ENCODE data around the gene CLIP1. TPM values are rescaled to one million over a fixed set of nuclear protein-coding genes. Genes with fewer than 3 reads are reported as not detected.

Gene CLIP1
- total RNA-seq, 2 experiments from 2014 or later: 42.5 to 47.2 TPM

- CTCF ChIA-PET: interaction anchor here (0.7 kb wide), 1 partner anchor 47 kb away, joined by 3 read pairs; no protein-coding TSS in a partner anchor
- POLR2A ChIA-PET: interaction anchor here (0.6 to 0.7 kb wide), 3 partner anchors 8 to 373 kb away, joined by 3 to 4 read pairs (median 3); no protein-coding TSS in a partner anchor
Observed at GRCh38 chr12:122406701-122407164, 15.7 kb downstream of the CLIP1 start.

GRCh38 chr12:122403831-122404230, 18.6 kb downstream of the CLIP1 start:
- CTCF ChIA-PET: interaction anchor here (1.0 to 1.7 kb wide), 3 partner anchors 9 to 69 kb away, joined by 3 to 4 read pairs (median 4); no protein-coding TSS in a partner anchor
- POLR2A ChIA-PET: interaction anchor here (0.6 kb wide), 1 partner anchor 122 kb away, joined by 3 read pairs; no protein-coding TSS in a partner anchor

GRCh38 chr12:122403115-122403770, 19.2 kb downstream of the CLIP1 start:
- POLR2A ChIA-PET: interaction anchor here (0.6 kb wide), 3 partner anchors 18 to 123 kb away, joined by 3 to 4 read pairs (median 3); no protein-coding TSS in a partner anchor
- CTCF ChIA-PET: interaction anchor here (0.7 to 1.7 kb wide), 5 partner anchors 9 to 70 kb away, joined by 3 to 4 read pairs (median 4); no protein-coding TSS in a partner anchor

GRCh38 chr12:122402264-122402663, 20.2 kb downstream of the CLIP1 start:
- CTCF ChIA-PET: interaction anchor here (1.7 kb wide), 1 partner anchor 69 kb away, joined by 4 read pairs; no protein-coding TSS in a partner anchor

DNA sequence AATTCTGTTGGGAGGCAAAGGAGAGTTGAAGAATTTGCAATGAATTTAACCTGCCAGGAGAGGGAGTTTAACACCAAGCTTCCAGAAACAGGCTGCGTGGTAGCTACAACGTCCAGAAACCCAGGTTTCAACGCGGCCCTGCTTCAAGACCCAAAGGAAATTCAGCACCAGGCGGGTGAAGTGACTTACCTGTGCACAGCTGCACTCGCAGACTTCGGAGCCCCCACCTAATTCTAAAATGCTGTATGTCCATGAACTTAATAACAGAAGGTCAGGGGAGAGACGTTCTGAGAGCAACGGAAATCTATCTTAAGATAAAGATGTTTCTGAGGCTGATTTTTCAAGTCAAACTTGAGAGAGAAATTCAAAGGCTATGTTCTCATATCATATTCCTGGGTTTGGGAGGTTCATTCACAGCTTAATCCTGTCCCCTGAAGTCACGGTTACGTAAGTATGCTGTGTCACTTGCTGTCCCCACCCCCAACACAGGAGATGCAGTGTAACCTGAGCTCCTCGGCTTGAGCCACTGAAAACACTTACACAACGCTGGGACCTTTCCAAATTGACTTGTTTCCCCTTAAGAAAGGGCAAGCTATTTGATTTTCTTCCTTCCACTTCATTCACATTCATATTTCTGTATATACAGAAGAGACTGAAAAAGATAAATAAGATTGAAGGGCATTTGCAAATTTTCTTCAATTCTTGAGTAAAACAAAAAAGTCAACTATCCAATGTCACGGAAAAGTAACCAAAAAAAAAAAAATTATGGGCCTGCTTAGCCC, 22.7 kb downstream of the CLIP1 start:
- ChIA-PET CTCF (interaction anchor here (0.6 to 3.4 kb wide), 18 partner anchors 11 to 475 kb away, joined by 3 to 43 read pairs (median 3); partner anchors contain the start of genes CLIP1 and ZCCHC8), POLR2A (interaction anchor here (0.6 to 0.9 kb wide), 5 partner anchors 21 to 131 kb away, joined by 3 to 4 read pairs (median 3); partner anchors contain the start of gene ZCCHC8)

More at GRCh38 chr12:122402264-122402663, 20.2 kb downstream of the CLIP1 start:
- POLR2A ChIA-PET: no interaction called here

- CTCF ChIA-PET: interaction anchor here (0.7 to 3.4 kb wide), 14 partner anchors 11 to 353 kb away, joined by 3 to 43 read pairs (median 4); partner anchors contain the start of genes CLIP1 and ZCCHC8
Observed at GRCh38 chr12:122399254-122399591, 23.2 kb downstream of the CLIP1 start.

DNA sequence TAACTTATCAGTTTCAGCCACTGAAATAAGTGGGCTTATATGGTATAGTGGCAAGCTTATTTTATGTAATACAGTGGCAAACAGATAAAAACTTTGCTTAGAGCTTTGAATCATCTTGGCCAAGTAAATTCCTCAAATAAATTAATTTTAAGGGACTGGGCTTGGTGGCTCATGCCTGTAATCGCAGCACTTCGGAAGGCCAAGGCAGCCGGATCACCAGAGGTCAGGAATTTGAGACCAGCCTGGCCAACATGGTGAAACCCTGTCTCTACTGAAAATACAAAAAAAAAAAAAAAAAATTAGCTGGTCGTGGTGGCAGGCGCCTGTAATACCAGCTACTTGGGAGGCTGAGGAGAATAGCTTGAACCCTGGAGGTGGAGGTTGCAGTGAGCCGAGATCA, 24.5 kb downstream of the CLIP1 start:
- ChIA-PET CTCF (interaction anchor here (0.8 to 1.6 kb wide), 5 partner anchors 27 to 76 kb away, joined by 3 to 6 read pairs (median 5); no protein-coding TSS in a partner anchor), POLR2A (interaction anchor here (0.7 kb wide), 1 partner anchor 8 kb away, joined by 3 read pairs; no protein-coding TSS in a partner anchor)

More at GRCh38 chr12:122399254-122399591, 23.2 kb downstream of the CLIP1 start:
- POLR2A ChIA-PET: interaction anchor here (0.6 kb wide), 2 partner anchors 21 to 71 kb away, joined by 3 read pairs; no protein-coding TSS in a partner anchor

DNA sequence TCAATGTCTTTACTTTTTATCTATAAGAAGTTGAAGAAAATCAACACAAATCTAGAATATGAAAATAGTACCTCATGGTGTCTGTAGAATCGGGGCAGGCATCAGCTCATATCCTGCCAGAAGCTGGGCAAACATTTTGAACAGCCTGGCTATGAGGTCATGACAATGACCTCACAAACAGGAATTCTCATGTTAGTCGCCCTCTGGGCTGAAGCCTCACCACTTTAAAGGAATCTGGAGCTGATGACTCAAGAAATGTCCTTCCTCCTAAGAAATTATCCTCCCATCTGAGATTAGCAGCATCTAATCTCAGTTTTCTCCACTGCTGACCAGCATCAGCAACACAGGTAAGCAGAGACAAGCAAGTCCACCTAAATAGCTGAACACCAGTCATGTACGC, 27.1 kb downstream of the CLIP1 start:
- ChIA-PET CTCF (no interaction called here), POLR2A (no interaction called here)

DNA sequence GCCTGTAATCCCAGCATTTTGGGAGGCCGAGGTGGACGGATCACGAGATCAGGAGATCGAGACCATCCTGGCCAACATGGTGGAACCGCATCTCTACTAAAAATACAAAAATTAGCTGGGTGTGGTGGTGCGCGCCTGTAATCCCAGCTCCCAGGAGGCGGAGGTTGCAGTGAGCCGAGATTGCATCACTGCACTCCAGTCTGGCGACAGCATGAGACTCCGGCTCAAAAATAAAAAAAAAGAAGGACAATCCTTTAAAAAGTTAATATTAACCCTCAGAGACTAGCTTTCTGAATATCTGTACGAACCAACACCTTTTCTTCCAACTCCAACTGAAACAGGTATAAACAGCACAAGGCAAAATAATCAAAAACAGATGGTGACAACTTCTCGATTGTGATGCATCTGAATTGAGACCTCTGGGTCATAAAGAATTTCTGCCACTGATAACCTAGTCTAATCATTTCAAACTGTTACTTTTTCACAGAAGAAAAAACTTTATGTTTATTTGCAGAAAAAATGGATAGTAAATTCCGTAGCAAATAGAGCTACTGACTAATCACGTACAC, 27.8 kb downstream of the CLIP1 start:
- ChIA-PET CTCF (no interaction called here), POLR2A (interaction anchor here (0.7 kb wide), 1 partner anchor 46 kb away, joined by 6 read pairs; no protein-coding TSS in a partner anchor)

DNA sequence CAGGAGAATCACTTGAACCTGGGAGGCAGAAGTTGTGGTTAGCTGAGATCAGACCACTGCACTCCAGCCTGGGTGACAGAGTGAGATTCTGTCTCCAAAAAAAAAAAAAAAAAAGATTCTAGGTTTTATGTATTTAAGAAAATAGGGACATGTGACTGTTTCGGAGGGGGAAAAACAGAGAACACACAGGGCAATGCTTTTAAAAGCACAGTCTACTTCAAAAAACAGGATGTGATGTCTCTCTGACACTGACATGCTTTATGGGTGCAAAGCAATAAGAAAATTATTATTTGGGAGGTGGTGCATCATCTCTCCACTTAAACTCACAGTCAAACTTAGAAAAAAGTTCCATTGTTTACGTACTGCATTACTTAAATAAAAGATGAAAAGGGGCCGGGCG, 28.7 kb downstream of the CLIP1 start:
- ChIA-PET POLR2A (interaction anchor here (0.6 kb wide), 1 partner anchor 47 kb away, joined by 4 read pairs; no protein-coding TSS in a partner anchor), CTCF (interaction anchor here (0.6 kb wide), 1 partner anchor 24 kb away, joined by 4 read pairs; no protein-coding TSS in a partner anchor)

GRCh38 chr12:122392411-122392810, 30.1 kb downstream of the CLIP1 start:
- POLR2A ChIA-PET: no interaction called here
- CTCF ChIA-PET: no interaction called here

DNA sequence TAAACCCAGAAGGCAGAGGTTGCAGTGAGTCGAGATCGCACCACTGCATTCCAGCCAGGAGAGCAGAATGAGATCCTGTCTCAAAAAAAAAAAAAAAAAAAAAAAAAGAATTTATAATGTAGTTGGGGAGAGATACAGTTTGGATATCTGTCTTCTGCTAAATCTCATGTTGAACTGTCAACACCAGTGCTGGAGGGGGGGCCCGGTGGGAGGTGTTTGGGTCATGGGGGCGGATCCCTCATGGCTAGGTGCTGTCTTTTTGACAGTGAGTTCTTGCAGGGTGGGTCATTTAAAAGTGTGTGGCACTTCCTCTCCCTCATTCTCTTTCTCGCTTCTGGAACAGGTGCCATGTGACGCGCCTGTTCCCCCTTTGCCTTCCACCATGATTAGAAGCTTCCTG, 32.8 kb downstream of the CLIP1 start:
- CTCF ChIA-PET: no interaction called here
- POLR2A ChIA-PET: no interaction called here

DNA sequence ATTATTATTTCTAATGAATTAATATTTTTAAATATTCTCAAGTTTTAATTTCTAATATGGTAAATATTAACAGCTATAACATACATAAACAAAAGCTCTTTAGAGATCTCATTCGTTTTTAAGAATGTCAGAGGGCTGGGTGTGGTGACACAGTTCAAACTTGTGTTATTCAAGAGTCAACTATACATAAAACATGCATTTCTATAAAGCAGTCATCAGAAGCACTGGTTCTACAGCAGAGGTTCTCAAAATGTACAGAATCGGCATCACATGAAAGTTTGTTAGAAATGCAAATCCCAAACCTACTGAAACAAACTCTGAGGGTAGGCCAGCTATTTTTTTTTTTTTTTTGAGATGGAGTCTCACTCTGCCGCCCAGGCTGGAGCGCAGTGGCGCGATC, 34.6 kb downstream of the CLIP1 start:
- CTCF ChIA-PET: interaction anchor here (0.8 to 1.3 kb wide), 3 partner anchors 9 to 32 kb away, joined by 3 to 5 read pairs (median 3); no protein-coding TSS in a partner anchor
- POLR2A ChIA-PET: no interaction called here

- ChIA-PET CTCF (no interaction called here), POLR2A (no interaction called here)
Observed at GRCh38 chr12:122385171-122386016, 37.1 kb downstream of the CLIP1 start.

DNA sequence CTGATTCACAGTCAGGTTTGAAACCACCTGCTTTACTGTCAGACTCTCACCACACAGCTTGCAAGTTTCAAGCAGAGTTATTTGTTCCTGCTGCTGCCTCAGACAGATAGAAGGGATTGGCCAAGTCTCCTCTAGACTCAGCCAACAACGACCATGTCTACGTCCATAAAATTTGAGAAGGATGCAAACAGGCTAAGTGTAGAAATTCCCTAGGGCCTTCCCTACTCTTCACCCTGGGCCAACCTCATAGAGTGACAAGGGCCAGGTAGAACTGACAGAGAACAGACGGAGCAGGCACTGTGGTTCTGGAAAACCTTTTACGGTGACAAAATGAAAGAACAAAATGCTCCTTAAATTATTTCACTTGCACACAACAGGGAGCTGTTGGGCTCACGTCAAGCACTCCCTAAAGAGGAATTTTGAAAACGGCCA, 39.5 kb downstream of the CLIP1 start:
- ChIA-PET CTCF (no interaction called here), POLR2A (no interaction called here)

- POLR2A ChIA-PET: no interaction called here
- CTCF ChIA-PET: interaction anchor here (1.0 to 2.4 kb wide), 2 partner anchors 25 to 91 kb away, joined by 3 to 9 read pairs; no protein-coding TSS in a partner anchor
Observed at GRCh38 chr12:122381021-122381420, 41.4 kb downstream of the CLIP1 start.

GRCh38 chr12:122376751-122377150, 45.7 kb downstream of the CLIP1 start:
- POLR2A ChIA-PET: interaction anchor here (0.7 kb wide), 1 partner anchor 991 kb away, joined by 4 read pairs; no protein-coding TSS in a partner anchor
- CTCF ChIA-PET: interaction anchor here (0.7 kb wide), 2 partner anchors 29 to 150 kb away, joined by 3 to 5 read pairs; no protein-coding TSS in a partner anchor

GRCh38 chr12:122374707-122375106, 47.8 kb downstream of the CLIP1 start:
- CTCF ChIA-PET: no interaction called here
- POLR2A ChIA-PET: no interaction called here

Data from activated CD8-positive, alpha-beta memory T cell treated with anti-CD3 and anti-CD28 coated beads for 36 hours (primary cell).